GM12878 (cell line): ENCODE data around the gene KRT32.

Experiments
- CEBPB ChIP-seq, 2 experiments: fragments of 150-350 bp in 1 of 2; IDR thresholded peaks; 2 replicates each; pipeline ENCODE4 v1.6.1; 2012 to 2014; ENCODE audit warnings: low read depth in 2 of 2, low read length in 2 of 2, borderline replicate concordance in 1 of 2, inconsistent platforms in 1 of 2
- CREB1 ChIP-seq: IDR thresholded peaks from 2 replicates; pipeline ENCODE4 v1.6.1; 2012; ENCODE audit warnings: low read depth, mild to moderate bottlenecking, inconsistent platforms
- CREM ChIP-seq: IDR thresholded peaks from 2 replicates; pipeline ENCODE4 v1.6.1; 2014; ENCODE audit warnings: antibody characterized with exemption, low read depth
- EP300 ChIP-seq, 2 experiments: fragments of 150-350 bp in 1 of 2; IDR thresholded peaks; 2 replicates each; pipeline ENCODE4 v1.6.1; 2011 to 2012; ENCODE audit warnings: low read depth in 2 of 2, low read length in 2 of 2, borderline replicate concordance in 1 of 2, improper control_type of control experiment in 1 of 2, inconsistent platforms in 1 of 2; ENCODE audit not compliant: control insufficient read depth in 1 of 2
- EZH2 ChIP-seq: IDR thresholded peaks from 2 replicates; pipeline ENCODE4 v1.6.1; 2012; ENCODE audit warnings: low read depth, mild to moderate bottlenecking, control low read depth, inconsistent platforms, low read length, borderline replicate concordance; ENCODE audit not compliant: control insufficient read depth
- LARP7 ChIP-seq: fragments of 450-650 bp; IDR thresholded peaks from 2 replicates; pipeline ENCODE4 v1.6.1; 2017; ENCODE audit warnings: mild to moderate bottlenecking
- NR2C2 ChIP-seq: IDR thresholded peaks from 2 replicates; pipeline ENCODE4 v1.6.1; 2011; ENCODE audit warnings: borderline replicate concordance, low read depth; ENCODE audit not compliant: control insufficient read depth, insufficient read length
- POLR2AphosphoS5 ChIP-seq: IDR thresholded peaks from 2 replicates; pipeline ENCODE4 v1.6.1; 2011; ENCODE audit warnings: mild to moderate bottlenecking, low read length, inconsistent platforms
- REST ChIP-seq: IDR thresholded peaks from 2 replicates; pipeline ENCODE4 v1.6.1; 2012; ENCODE audit warnings: mild to moderate bottlenecking, low read depth, low read length
- RFX5 ChIP-seq: IDR thresholded peaks from 2 replicates; pipeline ENCODE4 v1.6.1; 2011; ENCODE audit warnings: low read depth, low read length, improper control_type of control experiment
- ZNF274 ChIP-seq: IDR thresholded peaks from one replicate; pipeline ENCODE4 v1.8.0; 2011; ENCODE audit not compliant: insufficient read length, insufficient read depth
- TF ChIP-seq, protein P1 (sequence below), 3 experiments: IDR thresholded peaks in 2 of 3; conservative IDR thresholded peaks in 1 of 3; 2 replicates each; pipeline ENCODE4 v1.5.1; 2011; ENCODE audit warnings: low read depth in 3 of 3, low read length in 3 of 3, mild to moderate bottlenecking in 3 of 3, control low read depth in 2 of 3, moderate library complexity in 2 of 3, inconsistent platforms in 1 of 3, mixed read lengths in 1 of 3; ENCODE audit not compliant: control insufficient read depth in 2 of 3, insufficient read depth in 1 of 3; ENCODE audit errors: extremely low read depth in 1 of 3
- TF ChIP-seq, protein P2 (sequence below): IDR thresholded peaks from 2 replicates; pipeline ENCODE4 v1.6.1; 2011; ENCODE audit warnings: mild to moderate bottlenecking, low read depth, low read length, moderate library complexity; ENCODE audit not compliant: insufficient replicate concordance

DNA sequence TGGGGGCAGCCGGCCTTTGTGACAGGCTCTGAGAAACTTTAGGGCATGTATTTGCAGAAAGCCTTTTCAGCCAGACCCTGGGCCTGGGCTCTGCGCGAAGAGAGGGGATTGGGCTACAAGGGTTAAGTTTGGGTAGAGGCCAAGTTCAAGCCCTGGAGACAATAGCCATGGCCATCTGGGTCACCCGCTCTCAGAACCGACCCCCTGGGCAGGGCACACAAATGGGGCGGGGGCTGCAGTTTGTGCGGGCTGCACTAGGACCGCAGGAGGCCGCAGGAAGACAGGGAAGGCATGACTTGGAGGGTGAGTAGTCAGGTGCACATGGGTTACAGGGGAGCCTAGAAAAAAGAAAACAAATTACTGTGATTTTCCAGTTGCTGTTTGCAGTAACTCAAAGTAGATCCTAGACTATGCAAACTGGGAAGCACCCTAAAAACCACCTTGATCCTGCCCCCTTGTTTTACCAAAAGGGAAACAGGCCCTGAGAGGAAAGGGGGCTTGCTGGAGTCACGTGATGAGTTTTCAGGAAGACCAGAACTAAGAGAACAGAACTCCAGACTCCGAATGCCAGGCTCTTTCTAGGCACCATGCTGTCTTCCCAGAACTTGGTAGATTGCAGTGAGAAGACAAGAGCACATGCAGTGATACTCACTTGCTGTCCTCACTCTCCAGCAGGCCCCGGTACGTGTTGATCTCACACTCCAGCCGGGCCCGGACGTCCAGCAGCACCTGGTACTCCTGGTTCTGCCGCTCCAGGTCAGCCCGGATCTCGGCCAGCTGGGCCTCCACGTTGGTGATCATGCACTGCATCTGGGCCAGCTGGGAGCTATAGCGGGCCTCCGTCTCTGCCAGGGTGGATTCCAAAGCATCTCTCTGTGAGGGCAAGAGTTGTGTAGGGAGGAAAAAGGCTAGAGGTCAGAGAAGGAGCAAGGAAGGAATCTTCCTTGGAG lies 10.0 kb upstream of the KRT32 start:
- TF ChIP-seq, protein P1, sequence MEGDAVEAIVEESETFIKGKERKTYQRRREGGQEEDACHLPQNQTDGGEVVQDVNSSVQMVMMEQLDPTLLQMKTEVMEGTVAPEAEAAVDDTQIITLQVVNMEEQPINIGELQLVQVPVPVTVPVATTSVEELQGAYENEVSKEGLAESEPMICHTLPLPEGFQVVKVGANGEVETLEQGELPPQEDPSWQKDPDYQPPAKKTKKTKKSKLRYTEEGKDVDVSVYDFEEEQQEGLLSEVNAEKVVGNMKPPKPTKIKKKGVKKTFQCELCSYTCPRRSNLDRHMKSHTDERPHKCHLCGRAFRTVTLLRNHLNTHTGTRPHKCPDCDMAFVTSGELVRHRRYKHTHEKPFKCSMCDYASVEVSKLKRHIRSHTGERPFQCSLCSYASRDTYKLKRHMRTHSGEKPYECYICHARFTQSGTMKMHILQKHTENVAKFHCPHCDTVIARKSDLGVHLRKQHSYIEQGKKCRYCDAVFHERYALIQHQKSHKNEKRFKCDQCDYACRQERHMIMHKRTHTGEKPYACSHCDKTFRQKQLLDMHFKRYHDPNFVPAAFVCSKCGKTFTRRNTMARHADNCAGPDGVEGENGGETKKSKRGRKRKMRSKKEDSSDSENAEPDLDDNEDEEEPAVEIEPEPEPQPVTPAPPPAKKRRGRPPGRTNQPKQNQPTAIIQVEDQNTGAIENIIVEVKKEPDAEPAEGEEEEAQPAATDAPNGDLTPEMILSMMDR (IDR thresholded peaks at IDR 0.05 in 2 of 3, conservative IDR thresholded peaks at IDR 0.05 in 1 of 3; ENCODE audit: control insufficient read depth in 2 of 3, extremely low read depth in 1 of 3, insufficient read depth in 1 of 3, low read depth in 3 of 3, low read length in 3 of 3), result no peak
- no peak for TF ChIP-seq EZH2
- no peak for TF ChIP-seq POLR2AphosphoS5
- no peak for TF ChIP-seq RFX5
- no peak for TF ChIP-seq ZNF274
- TF ChIP-seq NR2C2, result no peak
- TF ChIP-seq LARP7, result no peak
- TF ChIP-seq CREM, result no peak
- no peak for TF ChIP-seq CREB1
- no peak for TF ChIP-seq EP300 (IDR thresholded peaks at IDR 0.05; ENCODE audit: borderline replicate concordance in 1 of 2, control insufficient read depth in 1 of 2, low read depth in 2 of 2, low read length in 2 of 2)
- TF ChIP-seq, protein P2, sequence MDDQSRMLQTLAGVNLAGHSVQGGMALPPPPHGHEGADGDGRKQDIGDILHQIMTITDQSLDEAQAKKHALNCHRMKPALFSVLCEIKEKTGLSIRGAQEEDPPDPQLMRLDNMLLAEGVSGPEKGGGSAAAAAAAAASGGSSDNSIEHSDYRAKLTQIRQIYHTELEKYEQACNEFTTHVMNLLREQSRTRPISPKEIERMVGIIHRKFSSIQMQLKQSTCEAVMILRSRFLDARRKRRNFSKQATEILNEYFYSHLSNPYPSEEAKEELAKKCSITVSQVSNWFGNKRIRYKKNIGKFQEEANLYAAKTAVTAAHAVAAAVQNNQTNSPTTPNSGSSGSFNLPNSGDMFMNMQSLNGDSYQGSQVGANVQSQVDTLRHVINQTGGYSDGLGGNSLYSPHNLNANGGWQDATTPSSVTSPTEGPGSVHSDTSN, result no peak
- TF ChIP-seq REST, result no peak
- no peak for TF ChIP-seq CEBPB (IDR thresholded peaks at IDR 0.05; ENCODE audit: borderline replicate concordance in 1 of 2, low read depth in 2 of 2, low read length in 2 of 2)
